H1 (cell line): ENCODE measurements around the gene GABRG2. TPM values are rescaled to one million over a fixed set of nuclear protein-coding genes. Genes with fewer than 3 reads are reported as not detected.

Source experiments
- CTCF ChIA-PET: fragments of 300-600 bp; sonication (Branson Sonifier 250); formaldehyde crosslinking; loops from one replicate; lab custom pipeline; 2021; ENCODE audit not compliant: partially characterized antibody; lab: Charles Lee
- POLR2A ChIA-PET: fragments of 300-600 bp; sonication (Branson Sonifier 250); formaldehyde crosslinking; loops from one replicate; lab custom pipeline; 2021; ENCODE audit warnings: inconsistent platforms; ENCODE audit not compliant: partially characterized antibody; lab: Charles Lee
- DNase-seq, 2 experiments: peaks; one replicate each; pipeline versions ENCODE4 v3.0.0 to v3.0.0-alpha.2; 2010 to 2022; ENCODE audit warnings: low spot score in 2 of 2, low read depth in 1 of 2, mixed read lengths in 1 of 2
- FAIRE-seq: peaks from 2 replicates; lab custom pipeline; 2011; peaks lifted over from hg19 to GRCh38; lab: Jason Lieb, UNC
- H2AFZ ChIP-seq: 2 replicates; pipeline ENCODE4 v1.8.1; 2012; ENCODE audit warnings: low read length, inconsistent platforms
- H2AK5ac ChIP-seq: 2 replicates; pipeline ENCODE4 v1.6.1; 2013; ENCODE audit warnings: low read depth, low read length
- H2BK120ac ChIP-seq: replicated peaks from 2 replicates; pipeline ENCODE3; 2013; ENCODE audit warnings: low read depth, low read length, inconsistent platforms
- H2BK12ac ChIP-seq: 2 replicates; pipeline ENCODE4 v1.6.1; 2013; ENCODE audit warnings: low read depth, low read length
- H2BK15ac ChIP-seq: 2 replicates; pipeline ENCODE4 v1.6.1; 2013; ENCODE audit warnings: low read length
- H2BK20ac ChIP-seq: 2 replicates; pipeline ENCODE4 v1.6.1; 2013; ENCODE audit warnings: low read length
- H2BK5ac ChIP-seq: 2 replicates; pipeline ENCODE4 v1.6.1; 2013; ENCODE audit warnings: low read depth, low read length
- H3K14ac ChIP-seq: 2 replicates; pipeline ENCODE4 v1.6.1; 2013; ENCODE audit warnings: inconsistent platforms; ENCODE audit not compliant: insufficient read length
- H3K18ac ChIP-seq: 2 replicates; pipeline ENCODE4 v1.6.1; 2013; ENCODE audit warnings: low read length; ENCODE audit errors: extremely low read depth
- H3K23ac ChIP-seq: 2 replicates; pipeline ENCODE4 v1.6.1; 2013; ENCODE audit warnings: inconsistent platforms; ENCODE audit not compliant: insufficient read length
- H3K23me2 ChIP-seq: 2 replicates; pipeline ENCODE4 v1.6.1; 2013; ENCODE audit warnings: low read depth, low read length
- H3K27ac ChIP-seq: 2 replicates; pipeline ENCODE4 v1.6.1; 2011; ENCODE audit warnings: low read depth, low read length, inconsistent platforms
- H3K27me3 ChIP-seq, 4 experiments: replicated peaks in 1 of 4; 1 replicate in 1 of 4; 2 replicates in 3 of 4; pipeline versions ENCODE4 v1.6.1 to v1.8.1; 2011 to 2013; ENCODE audit warnings: low read length in 3 of 4, mild to moderate bottlenecking in 3 of 4, inconsistent platforms in 2 of 4, mixed read lengths in 2 of 4, moderate library complexity in 1 of 4; ENCODE audit not compliant: control insufficient read depth in 3 of 4, insufficient read depth in 3 of 4; ENCODE audit errors: extremely low read depth in 1 of 4
- H3K36me3 ChIP-seq, 4 experiments: 2 replicates each; pipeline versions ENCODE4 v1.6.1 to v1.8.1; 2011 to 2013; ENCODE audit warnings: mild to moderate bottlenecking in 4 of 4, low read length in 3 of 4, moderate library complexity in 2 of 4, control low read depth in 1 of 4, inconsistent platforms in 1 of 4; ENCODE audit not compliant: insufficient read depth in 4 of 4, control insufficient read depth in 2 of 4
- H3K4ac ChIP-seq: replicated peaks from 2 replicates; pipeline ENCODE3; 2013; ENCODE audit warnings: low read length, low read depth, mixed read lengths, inconsistent platforms; ENCODE audit not compliant: insufficient read length
- H3K4me1 ChIP-seq, 4 experiments: replicated peaks in 1 of 4; 1 replicate in 1 of 4; 2 replicates in 3 of 4; pipeline versions ENCODE4 v1.6.1 to v1.8.1; 2011 to 2013; ENCODE audit warnings: low read length in 3 of 4, inconsistent platforms in 2 of 4, mixed read lengths in 1 of 4; ENCODE audit not compliant: insufficient read depth in 4 of 4, control insufficient read depth in 3 of 4
- H3K4me2 ChIP-seq, 2 experiments: 2 replicates each; pipeline versions ENCODE4 v1.6.1 to v1.8.1; 2011 to 2013; ENCODE audit warnings: low read depth in 2 of 2, low read length in 2 of 2, control low read depth in 1 of 2, inconsistent platforms in 1 of 2, mild to moderate bottlenecking in 1 of 2; ENCODE audit not compliant: insufficient read depth in 1 of 2
- H3K4me3 ChIP-seq, 4 experiments: fragments of 200-600, 300-600 bp in 1 of 4; sonication (generic), shearing (Covaris generic), sonication (Bioruptor Twin) in 1 of 4; 2 replicates each; pipeline versions ENCODE4 v1.5.1 to v1.8.1; 2011 to 2016; ENCODE audit warnings: low read length in 4 of 4, low read depth in 3 of 4, control low read depth in 2 of 4, inconsistent platforms in 2 of 4, mild to moderate bottlenecking in 2 of 4, mixed read lengths in 1 of 4, moderate library complexity in 1 of 4; ENCODE audit not compliant: insufficient read depth in 2 of 4; ENCODE audit errors: extremely low read depth in 1 of 4
- H3K56ac ChIP-seq: replicated peaks from 2 replicates; pipeline ENCODE3; 2013; ENCODE audit warnings: low read depth, mild to moderate bottlenecking, mixed read lengths, low read length, inconsistent platforms; ENCODE audit not compliant: insufficient read length
- H3K79me1 ChIP-seq: 2 replicates; pipeline ENCODE4 v1.6.1; 2013; ENCODE audit warnings: low read depth, low read length, control low read depth
- H3K79me2 ChIP-seq, 2 experiments: 2 replicates each; pipeline versions ENCODE4 v1.6.1 to v1.8.1; 2012 to 2013; ENCODE audit warnings: low read length in 2 of 2, mild to moderate bottlenecking in 2 of 2, inconsistent platforms in 1 of 2; ENCODE audit not compliant: insufficient read depth in 2 of 2, control insufficient read depth in 1 of 2
- H3K9ac ChIP-seq, 4 experiments: replicated peaks in 1 of 4; 1 replicate in 1 of 4; 2 replicates in 3 of 4; pipeline versions ENCODE4 v1.6.1 to v1.8.1; 2011 to 2013; ENCODE audit warnings: low read depth in 3 of 4, low read length in 3 of 4, control low read depth in 2 of 4, mild to moderate bottlenecking in 2 of 4, moderate library complexity in 2 of 4, inconsistent platforms in 1 of 4; ENCODE audit errors: extremely low read depth in 1 of 4
- H3K9me3 ChIP-seq, 2 experiments: 2 replicates each; pipeline versions ENCODE4 v1.6.1 to v1.8.1; 2012 to 2013; ENCODE audit warnings: mild to moderate bottlenecking in 2 of 2, moderate library complexity in 2 of 2, control low read depth in 1 of 2, inconsistent platforms in 1 of 2, low read depth in 1 of 2, low read length in 1 of 2, mixed read lengths in 1 of 2; ENCODE audit not compliant: insufficient read depth in 2 of 2
- H4K20me1 ChIP-seq, 2 experiments: replicated peaks in 1 of 2; 2 replicates each; pipeline versions ENCODE3 to v1.8.1; 2011 to 2013; ENCODE audit warnings: inconsistent platforms in 2 of 2, low read length in 2 of 2, mild to moderate bottlenecking in 1 of 2; ENCODE audit not compliant: insufficient read depth in 2 of 2, control insufficient read depth in 1 of 2
- H4K5ac ChIP-seq: 2 replicates; pipeline ENCODE4 v1.6.1; 2013; ENCODE audit warnings: low read length, low read depth, mixed read lengths, inconsistent platforms; ENCODE audit not compliant: insufficient read length
- H4K8ac ChIP-seq: 2 replicates; pipeline ENCODE4 v1.8.0; 2013; ENCODE audit warnings: mild to moderate bottlenecking, moderate library complexity, low read length, inconsistent platforms; ENCODE audit not compliant: insufficient read depth; ENCODE audit errors: extremely low read depth
- H4K91ac ChIP-seq: replicated peaks from 2 replicates; pipeline ENCODE3; 2013; ENCODE audit warnings: low read length, mixed read lengths, inconsistent platforms; ENCODE audit not compliant: insufficient read length
- CHD1 ChIP-seq: IDR thresholded peaks from 2 replicates; pipeline ENCODE4 v1.6.1; 2012; ENCODE audit warnings: low read depth, low read length, improper control_type of control experiment
- CHD2 ChIP-seq: IDR thresholded peaks from 2 replicates; pipeline ENCODE4 v1.6.1; 2012; ENCODE audit warnings: low read length, improper control_type of control experiment
- CREB1 ChIP-seq: IDR thresholded peaks from 2 replicates; pipeline ENCODE4 v1.6.1; 2012; ENCODE audit warnings: inconsistent platforms
- CTBP2 ChIP-seq: IDR thresholded peaks from 2 replicates; pipeline ENCODE4 v1.7.0; 2011; ENCODE audit warnings: borderline replicate concordance, mild to moderate bottlenecking, moderate library complexity, mixed read lengths, low read length; ENCODE audit not compliant: insufficient read depth, insufficient read length
- EGR1 ChIP-seq: IDR thresholded peaks from 2 replicates; pipeline ENCODE4 v1.6.1; 2011; ENCODE audit warnings: low read depth, low read length, borderline replicate concordance
- EZH2 ChIP-seq: fragments of 200-600 bp; sonication (generic); IDR thresholded peaks from 2 replicates; pipeline ENCODE4 v1.7.1; 2012; ENCODE audit warnings: low read depth, mild to moderate bottlenecking, moderate library complexity, low read length, inconsistent platforms; ENCODE audit not compliant: severe bottlenecking
- GABPA ChIP-seq: IDR thresholded peaks from 2 replicates; pipeline ENCODE4 v1.6.1; 2011; ENCODE audit warnings: mild to moderate bottlenecking, low read length, moderate library complexity, borderline replicate concordance; ENCODE audit not compliant: insufficient read depth
- JUND ChIP-seq: IDR thresholded peaks from 2 replicates; pipeline ENCODE4 v1.6.1; 2011; ENCODE audit warnings: mild to moderate bottlenecking, improper control_type of control experiment, low read length
- POU5F1 ChIP-seq: IDR thresholded peaks from 2 replicates; pipeline ENCODE4 v1.6.1; 2011; ENCODE audit warnings: low read depth, mild to moderate bottlenecking, low read length, moderate library complexity
- SIRT6 ChIP-seq: IDR thresholded peaks from one replicate; pipeline ENCODE4 v1.7.1; 2012; ENCODE audit warnings: low read length, inconsistent platforms
- SRF ChIP-seq: IDR thresholded peaks from 2 replicates; pipeline ENCODE4 v1.6.1; 2011; ENCODE audit warnings: mild to moderate bottlenecking, low read depth, low read length, moderate library complexity
- SUZ12 ChIP-seq: fragments of 200-600 bp; sonication (generic); IDR thresholded peaks from 2 replicates; pipeline ENCODE4 v1.6.1; 2012; ENCODE audit warnings: mild to moderate bottlenecking, inconsistent platforms, low read length, moderate library complexity, mixed read lengths
- TAF1 ChIP-seq: IDR thresholded peaks from 2 replicates; pipeline ENCODE4 v1.6.1; 2011; ENCODE audit warnings: mild to moderate bottlenecking, low read depth, low read length
- WGBS, 2 experiments: shearing (Covaris generic) in 1 of 2; methylation state at CpG; one replicate each; pipeline versions ENCODE4 v1.1.6 to v1.1.7; 2013 to 2015; ENCODE audit warnings: low lambda C conversion rate in 2 of 2, mixed read lengths in 2 of 2, inconsistent platforms in 1 of 2, low coverage in 1 of 2, missing lambda C conversion rate in 1 of 2; ENCODE audit not compliant: insufficient replicate concordance in 2 of 2, insufficient coverage in 1 of 2, insufficient read length in 1 of 2; ENCODE audit errors: extremely low coverage in 1 of 2, missing lambda C conversion rate in 1 of 2; 5-methylcytosine and 5-hydroxymethylcytosine counted together
- polyA plus RNA-seq, 7 experiments: library from polyadenylated mRNA; depleted of rRNA in 3 of 7; stranded (reverse) in 5 of 7; unstranded in 2 of 7; fragments of >200 nt in 5 of 7; fragments of 200-250 nt in 2 of 7; gene quantifications; 1 replicate in 5 of 7; 2 replicates in 1 of 7; 4 replicates in 1 of 7; pipeline versions ENCODE4 v1.2.1 to v1.2.3, GENCODE V29; 2011 to 2013; ENCODE audit warnings: missing spikeins in 2 of 7, mixed read lengths in 2 of 7
- total RNA-seq: library from RNA; stranded (reverse); fragmentation: NEBNext Ultra II Directional; extraction: Animal tissue kit (Norgen Biotek cat#: 25700); gene quantifications from 2 replicates; pipeline ENCODE4 v1.2.1, GENCODE V29; 2021
- TF ChIP-seq, protein P1 (sequence below): IDR thresholded peaks from 2 replicates; pipeline ENCODE4 v1.6.1; 2012; ENCODE audit warnings: inconsistent platforms
- TF ChIP-seq, protein P2 (sequence below): IDR thresholded peaks from 2 replicates; pipeline ENCODE4 v1.6.1; 2011; ENCODE audit warnings: low read depth, mild to moderate bottlenecking, low read length; ENCODE audit not compliant: insufficient read depth

Gene GABRG2
- total and polyA plus RNA-seq, 2 of the 8 experiments (the other 6 are each of a cell fraction or from before 2014, with no cell fraction given), result 2.0 to 2.8 TPM

- H3K4me2 ChIP-seq, result no peak overlapping the region
- no peak overlapping the region for H3K27ac ChIP-seq
- FAIRE-seq (no peak), DNase-seq (no peak)
- no peaks in the 10 kb centered on the region for H3K79me2 ChIP-seq
- H3K9me3 ChIP-seq, result no peaks in the 10 kb centered on the region
- ChIA-PET CTCF (no interaction called here), POLR2A (no interaction called here)
- H3K36me3 ChIP-seq, result no peaks in the 10 kb centered on the region
- no peaks in the 10 kb centered on the region for H3K4me1 ChIP-seq
- H3K9ac ChIP-seq, result no peak overlapping the region
- no peak overlapping the region for H3K14ac ChIP-seq
- H3K27me3 ChIP-seq, result no peaks in the 10 kb centered on the region
- H3K56ac ChIP-seq, result no peak overlapping the region
- H2BK5ac ChIP-seq, result no peak overlapping the region
- H2AK5ac ChIP-seq, result no peak overlapping the region
- H3K18ac ChIP-seq, result no peak overlapping the region
- H2AFZ ChIP-seq, result no peak overlapping the region
- H3K4me3 ChIP-seq, result no peak overlapping the region
- H2BK12ac ChIP-seq, result no peak overlapping the region
- H3K4ac ChIP-seq, result no peak overlapping the region
- WGBS, 2 experiments, result 87% methylated on average over 2 of the region's 2 CpGs; no CpG with 5 or more reads in 1 of the 2 experiments
- no peaks in the 10 kb centered on the region for H4K20me1 ChIP-seq
- H3K23me2 ChIP-seq, result no peaks in the 10 kb centered on the region
- no peaks in the 10 kb centered on the region for H3K79me1 ChIP-seq
- no peak overlapping the region for H2BK15ac ChIP-seq
- H2BK120ac ChIP-seq, result no peak overlapping the region
- no peak overlapping the region for H2BK20ac ChIP-seq
- H4K91ac ChIP-seq, result no peak overlapping the region
- no peak overlapping the region for H3K23ac ChIP-seq
- no peak overlapping the region for H4K5ac ChIP-seq
- H4K8ac ChIP-seq, result no peak overlapping the region
- TF ChIP-seq CHD1 (no peak), JUND (no peak), GABPA (no peak), EZH2 (no peak), SRF (no peak), CREB1 (no peak), CTBP2 (no peak), CHD2 (no peak), SUZ12 (no peak), TAF1 (no peak), EGR1 (no peak), SIRT6 (no peak), POU5F1 (no peak)
- TF ChIP-seq, protein P1, sequence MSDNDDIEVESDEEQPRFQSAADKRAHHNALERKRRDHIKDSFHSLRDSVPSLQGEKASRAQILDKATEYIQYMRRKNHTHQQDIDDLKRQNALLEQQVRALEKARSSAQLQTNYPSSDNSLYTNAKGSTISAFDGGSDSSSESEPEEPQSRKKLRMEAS, result no peak
- TF ChIP-seq, protein P2, sequence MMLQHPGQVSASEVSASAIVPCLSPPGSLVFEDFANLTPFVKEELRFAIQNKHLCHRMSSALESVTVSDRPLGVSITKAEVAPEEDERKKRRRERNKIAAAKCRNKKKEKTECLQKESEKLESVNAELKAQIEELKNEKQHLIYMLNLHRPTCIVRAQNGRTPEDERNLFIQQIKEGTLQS, result no peak
Measured at GRCh38 chr5:162091336-162091735, 23.8 kb downstream of the GABRG2 start.
